ENCODE measurements around the gene ERFE.

Gene ERFE

GRCh38 chr2:238126775-238127164 is 32.0 kb upstream of the ERFE start:
- no peak for DNase-seq (ENCODE audit: low read depth)

GRCh38 chr2:238127165-238128060 is 31.4 kb upstream of the ERFE start:
- peak; percentile 68 for DNase-seq (ENCODE audit: low read depth)

DNA sequence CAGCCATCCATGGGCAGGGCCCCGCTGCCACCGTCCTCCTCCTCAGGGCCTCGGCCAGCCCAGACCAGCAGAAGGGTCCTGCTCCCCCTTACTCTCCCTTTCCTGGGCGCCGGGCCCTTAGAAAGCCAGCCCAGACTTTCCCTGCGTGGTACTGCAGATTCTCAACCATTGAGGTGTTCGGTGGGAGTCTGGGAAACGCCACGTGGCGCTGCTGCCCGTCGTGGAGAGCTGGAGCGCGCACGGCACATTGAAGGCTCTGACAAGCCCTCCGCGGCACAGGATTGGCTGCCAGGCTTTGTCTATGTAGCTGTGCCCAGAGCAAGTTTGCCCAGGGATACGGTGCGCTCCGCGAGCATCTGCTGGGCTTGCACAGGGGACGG is 30.7 kb upstream of the ERFE start:
- no peak for DNase-seq (ENCODE audit: low read depth)

DNA sequence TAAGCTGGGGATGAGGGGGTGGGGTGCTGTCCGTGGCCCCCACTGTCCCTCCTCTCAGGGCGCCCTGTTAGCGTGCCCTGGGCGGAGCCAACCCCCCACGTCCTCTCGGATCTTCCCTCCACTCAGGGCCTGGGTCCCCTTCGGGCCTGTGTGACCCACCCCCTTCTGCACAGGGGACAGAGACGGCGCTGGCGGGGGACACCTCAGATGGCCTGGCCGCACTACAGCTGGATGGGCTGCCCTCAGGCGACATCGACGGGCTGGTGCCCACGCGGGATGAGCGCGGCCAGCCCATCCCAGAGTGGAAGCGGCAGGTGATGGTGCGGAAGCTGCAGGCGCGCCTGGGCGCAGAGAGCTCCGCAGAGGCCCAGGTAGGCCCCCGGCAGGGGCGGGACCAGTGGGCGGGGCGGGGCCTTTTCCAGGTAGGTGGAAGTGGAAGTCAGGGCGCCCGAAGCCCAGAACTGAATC is 30.2 kb upstream of the ERFE start:
- DNase-seq (ENCODE audit: low read depth) = no peak

DNA sequence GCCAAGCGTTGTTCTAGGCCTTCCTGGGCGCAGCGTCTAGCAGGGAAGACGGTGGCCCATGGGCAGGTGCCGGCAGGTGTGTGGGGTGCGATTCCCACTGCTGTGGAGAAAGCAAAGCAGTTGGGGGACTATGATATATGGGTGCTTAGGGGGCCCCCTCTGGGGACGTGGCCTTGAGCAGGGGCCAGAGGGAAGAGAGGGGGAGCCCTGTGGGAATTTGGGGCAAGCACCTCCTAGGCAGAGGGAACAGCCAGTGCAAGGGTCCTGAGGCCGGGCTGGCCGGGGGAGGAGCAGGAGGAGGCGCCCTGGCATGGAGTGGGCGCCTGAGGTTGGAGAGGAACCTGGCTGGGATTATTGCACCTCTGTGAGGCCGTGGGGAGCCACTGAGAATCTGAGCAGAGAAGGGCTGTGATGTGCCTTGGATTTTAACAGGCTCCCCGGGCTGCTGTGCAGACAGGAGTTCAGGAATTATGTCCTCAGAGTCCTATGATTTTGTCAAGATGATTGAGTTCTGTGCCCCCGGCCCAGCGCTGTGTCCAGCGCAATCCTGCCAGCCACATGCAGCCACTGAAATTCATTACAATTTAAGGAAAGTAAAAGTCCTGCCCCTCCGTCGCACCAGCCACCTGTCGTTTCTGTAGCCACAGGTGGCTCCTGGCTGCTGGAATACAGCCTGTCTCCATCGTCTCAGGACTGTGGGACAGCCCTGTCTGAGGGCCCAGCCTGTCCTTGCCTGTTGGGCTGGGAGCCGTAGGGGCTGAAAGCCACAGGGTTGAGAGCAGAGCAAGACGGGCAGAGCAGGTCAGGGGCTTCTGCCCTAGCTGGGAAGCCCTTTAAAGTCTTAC is 29.4 kb upstream of the ERFE start:
- no peak for DNase-seq (ENCODE audit: low read depth)

GRCh38 chr2:238130111-238130695 is 28.6 kb upstream of the ERFE start:
- no peak for DNase-seq (ENCODE audit: low read depth)

- DNase-seq (ENCODE audit: low read depth) = no peak
Observed at GRCh38 chr2:238130696-238131628, 27.8 kb upstream of the ERFE start.

DNA sequence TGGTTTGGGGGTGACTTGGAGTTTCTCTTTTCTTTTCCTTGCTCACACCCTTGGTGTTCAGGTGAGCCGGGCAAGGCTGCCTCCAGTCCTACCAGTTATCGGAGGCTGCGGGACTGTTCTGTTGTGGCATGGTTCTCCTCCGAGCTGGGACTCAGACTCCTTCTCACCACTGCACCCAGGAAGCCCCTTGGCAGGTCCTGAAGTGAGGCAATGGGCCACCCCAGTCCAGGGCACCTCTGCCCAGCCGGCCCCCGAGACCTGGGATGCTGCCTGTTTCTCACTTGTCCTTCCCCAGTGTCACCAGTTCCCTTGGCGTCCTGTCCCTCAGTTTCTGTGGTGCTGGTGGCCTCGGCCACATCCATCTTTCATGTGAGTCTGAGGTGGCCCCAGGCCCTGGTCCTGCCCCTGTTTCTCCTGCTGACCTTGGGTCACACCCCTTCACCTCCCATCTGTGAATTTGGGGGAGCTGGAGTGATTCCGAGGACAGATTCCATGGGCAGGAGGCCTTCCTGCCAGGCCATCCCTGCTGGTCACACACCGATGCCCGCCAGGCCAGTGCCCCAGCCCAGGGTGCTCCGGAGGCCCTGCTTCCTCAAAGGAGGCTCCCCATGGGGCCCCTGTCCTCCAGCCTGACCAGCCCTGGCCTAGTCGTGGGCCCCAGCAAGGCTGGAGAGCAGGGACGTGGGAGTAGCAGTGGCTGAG is 26.9 kb upstream of the ERFE start:
- DNase-seq (ENCODE audit: low read depth) = no peak

GRCh38 chr2:238132463-238133450 is 26.0 kb upstream of the ERFE start:
- DNase-seq (ENCODE audit: low read depth) = no peak

DNA sequence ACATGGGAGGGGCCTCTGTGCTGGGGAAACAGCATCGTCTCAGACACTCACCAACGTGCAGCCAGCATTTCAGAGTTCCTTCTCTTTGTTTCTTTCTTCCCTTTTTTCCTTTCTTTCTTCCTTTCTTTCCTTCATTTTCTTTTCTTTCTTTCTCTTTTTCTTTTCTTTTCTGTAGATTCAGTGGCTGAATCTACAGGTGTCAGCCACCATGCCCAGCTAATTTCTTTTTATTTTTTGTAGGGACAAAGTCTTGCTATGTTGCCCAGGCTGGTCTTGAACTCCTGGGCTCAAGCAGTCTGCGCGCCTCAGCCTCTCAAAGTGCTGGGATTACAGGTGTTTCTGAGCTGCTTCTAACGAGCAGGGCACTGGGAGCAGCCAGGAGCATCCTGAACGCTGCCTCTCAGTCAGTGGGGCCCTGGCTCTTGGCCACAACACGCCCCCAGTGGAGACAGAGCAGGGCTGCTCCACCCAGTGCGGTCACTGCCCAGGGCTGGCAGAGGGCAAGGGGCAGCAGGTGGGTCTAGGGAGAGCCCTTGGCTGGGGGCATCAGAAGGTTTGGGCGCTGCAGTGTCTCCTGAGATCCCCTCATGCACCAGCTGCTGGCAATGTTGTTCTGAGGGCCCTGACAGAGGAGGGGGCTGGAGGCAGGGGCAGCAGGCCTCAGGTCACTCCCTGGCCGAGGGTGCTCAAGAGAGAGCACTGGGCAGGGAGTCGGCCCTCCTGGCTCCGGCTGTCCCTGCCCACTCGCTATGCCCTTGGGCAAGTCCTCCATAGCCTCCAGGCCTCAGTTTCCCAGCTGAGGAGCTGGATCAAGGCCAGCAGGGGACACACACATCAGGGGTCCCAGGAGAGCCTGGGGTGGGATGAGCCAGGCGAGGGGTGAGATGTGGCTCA is 25.0 kb upstream of the ERFE start:
- no peak for DNase-seq (ENCODE audit: low read depth)

- no peak for DNase-seq (ENCODE audit: low read depth)
Observed at GRCh38 chr2:238134393-238134785, 24.4 kb upstream of the ERFE start.

DNA sequence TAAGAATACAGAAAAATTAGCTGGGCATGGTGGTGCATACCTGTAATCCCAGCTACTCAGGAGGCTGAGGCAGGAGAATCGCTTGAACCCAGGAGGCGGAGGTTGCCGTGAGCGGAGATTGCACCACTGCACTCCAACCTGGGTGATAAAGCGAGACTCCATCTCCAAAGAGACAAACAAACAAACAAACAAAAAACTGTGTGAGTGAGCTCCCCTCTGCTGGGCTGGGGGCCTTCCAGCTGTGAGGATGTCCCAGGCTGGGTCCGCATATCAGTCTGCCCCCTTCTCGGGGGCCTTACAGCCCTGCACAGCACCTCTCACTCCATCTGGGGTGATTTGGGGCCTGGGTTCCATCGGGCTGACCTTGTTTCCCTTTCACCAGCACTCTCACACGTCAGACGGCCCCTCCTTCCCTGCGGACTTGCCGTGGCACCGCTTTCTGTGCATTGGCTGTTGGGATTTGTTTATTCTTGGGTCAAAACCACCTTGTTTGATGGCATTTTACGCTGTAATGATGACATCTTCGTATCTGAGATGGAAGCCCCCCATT is 23.1 kb upstream of the ERFE start:
- no peak for DNase-seq (ENCODE audit: low read depth)

- peak; percentile 83 for DNase-seq (ENCODE audit: low read depth)
Observed at GRCh38 chr2:238136820-238137537, 21.8 kb upstream of the ERFE start.

GRCh38 chr2:238137885-238138284 is 20.9 kb upstream of the ERFE start:
- no peak for DNase-seq (ENCODE audit: low read depth)

DNA sequence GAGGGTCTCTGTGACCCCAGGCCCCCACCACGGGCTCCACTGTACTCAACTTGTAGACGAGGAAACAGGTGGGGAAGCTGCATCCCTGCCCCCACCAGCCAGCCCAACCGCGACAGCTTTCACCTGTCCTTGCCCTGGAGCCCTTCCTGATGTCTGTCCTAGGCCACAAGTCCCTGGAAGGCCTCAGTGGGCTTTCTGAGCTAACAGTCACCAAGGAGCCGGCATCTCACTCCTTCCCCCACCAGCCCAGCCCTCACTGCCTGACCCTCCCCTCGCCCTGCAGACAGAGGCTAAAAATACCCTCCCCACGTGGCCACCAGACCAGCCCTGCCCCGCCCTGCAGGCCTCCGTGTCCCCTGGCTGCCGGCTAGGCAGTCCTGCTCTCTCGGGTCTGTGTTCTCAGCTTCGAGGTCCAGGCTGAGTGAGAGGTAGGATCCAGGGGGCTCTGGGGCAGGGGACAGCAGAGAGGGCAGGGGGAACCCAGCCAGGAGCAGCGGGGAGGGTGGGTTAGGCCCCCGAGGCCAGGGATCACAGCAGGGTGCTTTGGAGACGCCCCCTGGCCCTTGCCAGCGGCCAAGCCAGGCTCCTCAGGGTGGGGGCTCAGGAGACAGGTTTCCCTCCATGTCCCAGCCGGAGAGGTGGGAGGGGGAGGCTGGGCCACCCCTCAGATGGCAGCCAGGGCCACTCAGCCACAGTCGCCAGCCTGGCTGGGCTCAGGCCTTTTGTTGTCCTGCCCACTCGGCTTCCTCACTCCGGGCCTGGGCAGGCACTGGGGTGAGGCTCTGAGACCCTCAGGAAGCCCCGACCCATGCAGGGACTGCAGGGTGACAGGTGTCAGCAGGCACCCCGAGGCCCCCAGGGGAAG is 20.2 kb upstream of the ERFE start, which contains the start of gene KLHL30:
KLHL30 (plus strand) TSS at position 338 of the 865 bp plus-strand sequence. CDS start 2,087 bp downstream, outside the sequence.
- peak; percentile 53 for DNase-seq (ENCODE audit: low read depth)
